Left renal pelvis (tissue), 4 donors: ENCODE data around the gene CSTF3. TPM values are rescaled to one million over a fixed set of nuclear protein-coding genes. Genes with fewer than 3 reads are reported as not detected.
"Not testable (repeated sequence)": the region's sequence is repeated elsewhere in the genome, so short reads cannot be mapped to it uniquely, and the experiment has no call there.

Experiments used
- DNase-seq, 4 donors: peaks; one replicate each; pipeline ENCODE4 v3.0.0-alpha.2; 2013; ENCODE audit warnings: low read depth in 4 of 4, low spot score in 3 of 4
- polyA plus RNA-seq, 4 donors: library from polyadenylated mRNA; unstranded; fragments of 120-200 nt; gene quantifications; one replicate each; pipeline ENCODE4 v1.2.1, GENCODE V29; 2013; ENCODE audit not compliant: insufficient read length in 4 of 4

The CSTF3 gene
- polyA plus RNA-seq, 4 donors: 43.3 to 73.7 (median 60.1) TPM

DNA sequence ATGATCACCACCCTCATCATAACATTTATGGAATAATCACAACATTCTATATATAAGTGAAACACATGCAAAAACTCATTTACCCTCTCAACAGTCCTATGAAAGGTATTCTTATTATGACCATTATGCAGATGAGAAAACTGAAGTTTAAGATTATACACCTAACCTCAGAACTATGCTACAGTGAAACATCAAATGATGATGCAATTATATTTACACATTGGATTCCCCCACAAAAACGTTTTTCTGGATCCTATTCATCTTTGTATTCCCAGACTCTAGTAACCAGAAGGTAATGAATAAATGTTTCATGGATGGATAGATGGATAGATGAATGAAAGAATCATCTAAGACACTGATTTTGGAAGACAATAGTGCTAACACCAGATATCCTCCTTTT lies 67.1 kb downstream of the CSTF3 start:
- DNase-seq: no peak

DNA sequence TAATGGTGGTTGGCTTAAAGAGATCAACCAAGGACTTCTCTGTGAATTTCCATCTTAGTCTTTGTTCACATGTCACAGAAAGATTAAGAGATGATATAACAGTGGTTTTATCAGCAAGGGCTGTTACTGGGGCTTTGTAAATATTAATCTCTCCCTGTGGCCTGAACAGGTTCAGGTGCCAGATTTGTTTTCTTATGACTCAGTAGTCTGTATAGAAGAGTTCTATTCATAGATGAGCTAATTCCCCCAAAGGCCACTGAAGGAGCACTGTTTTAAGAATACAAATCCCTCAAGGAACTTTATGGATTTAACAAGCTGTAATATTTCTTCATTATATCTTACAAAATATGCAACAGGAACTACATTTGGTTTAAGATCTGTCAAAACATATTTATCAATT lies 71.5 kb downstream of the CSTF3 start:
- DNase-seq: no peak

DNA sequence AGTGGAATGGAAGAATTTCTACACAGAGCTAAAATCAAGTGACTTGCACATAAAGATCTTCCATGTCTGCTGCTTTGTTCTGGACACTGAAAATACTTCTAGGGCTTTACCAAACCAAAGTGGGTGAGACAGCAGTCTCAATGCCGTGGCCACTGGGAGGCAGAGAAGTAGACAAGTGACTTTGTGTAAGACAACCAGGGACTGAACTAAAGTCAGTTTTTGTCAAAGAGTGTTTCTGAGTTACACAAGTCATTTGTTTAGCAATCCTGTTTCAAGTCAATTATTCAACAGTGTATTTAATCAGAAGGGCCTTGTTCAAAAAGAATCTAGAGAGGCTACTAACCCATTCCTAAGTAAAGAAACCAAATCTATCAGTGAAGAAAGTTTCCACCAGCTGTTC lies 75.3 kb downstream of the CSTF3 start:
- DNase-seq: no peak

DNA sequence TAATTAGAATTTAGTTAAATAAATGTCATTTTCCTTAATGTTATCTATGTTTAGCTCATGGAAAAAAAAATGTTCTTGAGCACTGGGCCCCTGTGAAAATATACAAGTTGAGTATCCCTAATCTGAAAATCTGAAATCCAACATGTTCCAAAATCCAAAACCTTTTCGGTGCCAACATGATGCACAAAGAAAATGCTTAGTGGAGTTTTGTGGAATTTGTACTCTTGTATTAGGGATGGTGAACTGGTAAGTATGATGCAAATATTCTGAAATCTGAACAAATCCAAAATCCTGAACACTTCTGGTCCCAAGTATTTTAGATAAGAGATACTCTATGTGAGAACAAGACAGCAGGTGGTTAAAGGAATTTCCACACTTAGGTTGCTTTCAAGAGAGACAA lies 77.4 kb downstream of the CSTF3 start:
- DNase-seq: no peak

DNA sequence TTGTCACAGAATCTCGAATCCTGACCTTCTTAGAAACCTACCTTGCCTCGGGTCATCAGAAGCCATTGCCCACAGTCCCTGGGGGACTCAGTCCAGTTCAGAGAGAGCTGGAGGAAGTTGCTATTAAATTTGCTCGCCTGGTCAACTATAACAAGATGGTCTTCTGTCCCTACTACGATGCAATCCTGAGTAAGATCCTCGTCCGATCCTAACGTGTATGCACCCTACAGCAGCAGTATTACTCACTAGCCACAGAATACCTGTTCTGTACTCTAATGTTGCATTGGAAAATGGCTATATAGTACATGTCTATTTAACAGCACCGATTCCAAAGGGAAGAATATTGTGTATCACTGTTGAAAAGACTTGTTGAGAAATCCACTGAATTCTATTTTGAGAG lies 88.8 kb downstream of the CSTF3 start:
- DNase-seq: no peak

DNA sequence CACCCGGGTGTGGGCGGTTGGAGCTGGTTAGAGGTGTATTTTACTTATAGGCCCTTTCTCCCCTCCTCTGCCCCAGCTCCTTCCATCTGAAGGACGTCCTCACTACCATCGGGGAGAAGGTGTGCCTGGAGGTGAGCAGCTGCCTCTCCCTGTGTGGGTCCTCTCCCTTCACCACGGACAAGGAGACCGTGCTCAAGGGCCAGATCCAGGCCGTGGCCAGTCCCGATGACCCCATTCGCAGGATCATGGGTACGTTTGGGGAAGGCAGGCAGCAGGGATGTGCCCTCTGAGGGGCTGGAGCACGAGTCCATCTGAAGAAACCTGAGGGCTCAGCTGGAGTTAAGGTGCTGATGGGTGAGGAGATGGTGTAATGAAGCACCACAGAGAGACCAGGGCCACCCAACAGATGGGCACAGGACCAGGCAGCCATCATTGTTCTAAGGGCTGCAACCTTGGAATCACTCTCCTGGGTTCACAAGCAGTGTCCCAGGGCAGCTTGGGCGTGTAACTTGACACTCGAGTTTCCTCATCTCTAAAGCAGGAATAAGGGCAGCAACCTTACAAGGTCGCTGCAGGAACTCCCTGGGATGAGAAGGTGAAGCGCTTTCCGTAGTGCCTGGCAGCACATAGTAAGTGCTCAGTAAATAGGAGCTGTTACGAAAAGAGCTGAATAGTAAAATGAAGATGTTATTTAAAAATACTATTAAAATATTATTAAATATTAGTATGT lies 92.5 kb downstream of the CSTF3 start:
- no peak for DNase-seq

DNA sequence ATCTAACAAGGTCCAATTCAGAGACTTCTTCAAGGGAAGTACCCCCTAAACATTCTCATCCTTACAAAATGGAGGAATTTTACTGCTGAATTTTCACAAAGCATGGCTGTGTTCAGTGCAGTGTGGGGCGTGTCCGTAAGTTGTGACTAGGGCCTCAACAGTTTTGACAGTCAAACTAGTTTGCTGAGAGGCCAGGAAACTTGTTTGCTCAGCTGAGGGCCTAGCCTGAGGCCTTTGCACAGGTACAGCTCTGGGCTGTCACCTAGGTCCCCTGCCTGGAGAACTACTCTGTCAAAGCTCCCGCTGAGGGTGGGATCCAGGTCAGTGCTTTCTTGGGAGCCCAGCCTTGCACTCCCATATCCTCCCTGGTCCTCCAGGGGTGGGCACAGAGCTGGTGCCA lies 94.0 kb downstream of the CSTF3 start:
- DNase-seq: no peak

DNA sequence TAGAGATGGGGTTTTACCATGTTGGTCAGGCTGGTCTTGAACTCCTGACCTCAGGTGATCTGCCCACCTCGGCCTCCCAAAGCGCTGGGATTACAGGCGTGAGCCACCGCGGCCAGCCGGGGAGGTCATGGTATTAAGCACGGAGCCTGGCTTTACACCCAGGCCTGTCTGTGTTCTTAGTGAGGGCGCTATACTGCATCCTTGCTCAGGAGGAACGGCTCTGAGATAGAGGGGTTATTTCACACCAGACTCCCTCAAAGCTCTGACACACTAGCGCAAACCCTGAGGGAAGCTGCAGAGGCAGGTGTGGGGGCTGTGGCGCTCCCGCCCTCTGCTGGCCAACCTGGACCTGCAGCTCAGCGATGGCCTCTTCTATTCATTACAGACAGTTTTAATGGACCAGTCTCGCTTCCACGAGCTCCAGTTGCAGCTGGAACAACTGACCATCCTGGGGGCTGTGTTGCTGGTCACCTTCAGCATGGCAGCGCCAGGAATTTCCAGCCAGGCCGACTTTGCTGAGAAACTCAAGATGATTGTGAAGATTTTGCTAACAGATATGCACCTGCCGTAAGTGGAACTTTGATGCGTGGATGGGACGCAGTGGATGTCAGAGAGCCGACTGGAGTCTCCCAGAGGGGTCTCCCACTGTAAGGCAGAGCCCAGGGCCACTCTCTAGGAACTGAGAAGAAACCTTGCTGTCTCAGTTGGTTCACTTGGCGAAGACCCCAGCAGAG lies 95.7 kb downstream of the CSTF3 start:
- peak in 3 of 4 donors; percentile 14 to 49 (median 26) for DNase-seq

DNA sequence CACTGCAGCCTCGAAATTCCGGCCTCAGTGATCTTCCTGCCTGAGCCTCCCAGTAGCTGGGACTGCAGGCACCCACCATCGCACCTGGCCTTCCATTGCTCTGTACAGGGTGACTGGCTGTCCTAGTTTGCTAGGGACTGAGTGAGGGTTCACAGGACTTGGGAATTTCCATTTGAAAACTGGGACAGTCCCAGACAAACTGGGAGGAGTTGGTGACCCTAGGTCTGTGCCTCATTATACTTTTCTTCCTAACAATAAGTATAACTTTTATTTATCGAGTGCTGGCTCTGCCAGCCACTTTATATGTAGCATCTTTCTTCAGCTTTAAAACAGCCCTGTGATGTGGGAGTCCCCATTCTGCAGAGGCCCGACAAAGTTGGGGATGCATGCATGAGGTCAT lies 96.4 kb downstream of the CSTF3 start:
- no peak for DNase-seq

DNA sequence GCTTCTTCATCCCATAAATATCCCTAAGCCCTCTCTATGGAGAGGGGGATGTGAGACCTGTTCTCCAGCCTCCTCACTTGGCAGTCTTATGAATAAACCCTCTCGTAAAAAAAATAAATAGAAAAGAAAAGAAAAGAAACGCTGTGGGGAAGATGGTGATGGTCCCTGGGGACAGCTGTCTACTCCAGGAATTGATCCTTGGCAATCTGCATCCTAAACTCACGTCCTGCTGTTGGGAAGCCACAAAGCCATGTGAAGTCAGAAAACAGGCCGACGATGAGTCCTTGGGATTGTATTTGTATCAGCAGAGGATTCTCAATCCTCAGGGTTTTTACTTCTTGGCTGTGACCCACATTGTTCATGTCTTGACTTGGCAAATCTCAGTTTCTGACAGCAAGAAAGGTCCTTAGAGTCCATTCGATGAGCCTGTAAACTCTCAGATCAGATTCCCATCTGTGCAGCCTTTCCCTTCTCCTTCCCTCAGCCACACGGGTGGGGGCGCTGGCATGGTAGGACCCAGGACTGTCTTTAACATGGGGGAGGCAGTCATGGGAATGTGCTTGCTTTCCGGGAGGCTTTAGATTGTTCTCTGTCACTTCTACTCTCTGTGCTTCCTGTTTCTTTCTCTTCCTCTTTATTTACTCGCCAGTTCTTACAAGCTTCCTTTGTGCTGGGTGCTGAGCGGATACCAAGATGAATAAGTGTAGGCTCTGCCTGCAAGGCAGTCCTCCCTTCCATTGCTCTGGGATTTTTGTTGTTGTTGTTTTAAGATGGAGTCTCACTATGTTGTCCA lies 97.1 kb downstream of the CSTF3 start:
- DNase-seq: no peak

DNA sequence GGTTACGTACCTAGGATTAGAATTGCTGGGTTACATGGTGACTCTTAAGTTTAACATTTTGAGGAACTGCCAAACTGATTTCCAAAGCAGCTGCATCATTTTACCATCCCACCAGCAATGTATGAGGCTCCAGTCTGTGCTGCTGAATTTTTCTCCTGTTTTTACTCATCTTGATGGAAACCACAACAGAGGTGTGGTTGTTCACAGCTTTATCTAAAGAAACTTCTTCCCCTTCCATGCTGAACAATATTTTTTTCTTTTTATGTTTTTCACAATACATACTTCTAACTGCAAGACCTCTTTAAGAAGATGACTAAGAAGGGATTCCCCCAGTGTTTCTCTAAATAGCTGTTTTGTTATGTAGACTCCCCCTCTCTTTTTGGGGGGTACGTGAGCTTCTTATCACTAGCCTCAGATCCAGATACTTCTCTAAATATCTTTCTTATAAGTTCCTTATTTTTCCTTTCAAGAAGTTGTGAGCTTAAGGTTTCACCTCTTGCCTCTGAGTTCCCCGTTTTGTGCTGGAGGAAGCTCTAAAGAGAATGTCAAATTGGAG lies 97.9 kb downstream of the CSTF3 start:
- DNase-seq: no peak

DNA sequence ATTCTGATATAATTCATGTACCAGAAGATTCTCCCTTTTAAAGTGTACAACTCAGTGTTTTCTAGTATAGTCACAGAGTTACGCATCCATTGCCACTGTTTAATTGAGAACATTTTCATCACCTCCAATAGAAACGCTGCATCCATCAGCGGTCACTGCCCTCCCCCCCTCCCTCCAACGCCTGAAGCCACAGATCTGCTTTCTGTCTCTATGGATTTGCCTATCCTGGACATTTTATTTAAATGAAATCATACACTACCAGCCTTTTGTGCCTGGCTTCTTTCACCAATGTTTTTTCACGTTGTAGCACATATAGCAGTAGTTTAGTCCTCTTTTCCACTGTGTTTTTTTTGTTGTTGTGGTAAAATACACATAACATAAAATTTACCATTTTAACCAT lies 99.1 kb downstream of the CSTF3 start:
- no peak for DNase-seq

DNA sequence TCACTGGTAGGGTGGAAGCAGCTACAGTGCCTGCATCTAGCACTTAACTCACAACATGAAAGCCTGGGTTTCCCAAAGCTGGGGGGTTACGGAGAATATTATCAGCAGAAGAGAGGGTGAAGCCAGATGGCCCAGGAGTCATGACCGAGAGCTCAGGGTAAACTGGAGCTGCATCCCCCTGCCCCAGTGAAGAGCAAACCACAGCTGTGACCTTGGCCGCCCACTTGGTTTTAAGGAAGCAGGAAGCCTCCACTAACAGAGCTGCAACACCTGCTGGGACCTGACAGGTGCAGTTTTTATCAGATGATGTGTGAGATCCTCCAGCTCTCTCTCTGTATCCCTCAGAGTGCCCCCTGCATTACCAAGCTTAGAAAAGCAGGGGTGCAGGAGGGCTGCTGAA lies 101.0 kb downstream of the CSTF3 start:
- no peak for DNase-seq

DNA sequence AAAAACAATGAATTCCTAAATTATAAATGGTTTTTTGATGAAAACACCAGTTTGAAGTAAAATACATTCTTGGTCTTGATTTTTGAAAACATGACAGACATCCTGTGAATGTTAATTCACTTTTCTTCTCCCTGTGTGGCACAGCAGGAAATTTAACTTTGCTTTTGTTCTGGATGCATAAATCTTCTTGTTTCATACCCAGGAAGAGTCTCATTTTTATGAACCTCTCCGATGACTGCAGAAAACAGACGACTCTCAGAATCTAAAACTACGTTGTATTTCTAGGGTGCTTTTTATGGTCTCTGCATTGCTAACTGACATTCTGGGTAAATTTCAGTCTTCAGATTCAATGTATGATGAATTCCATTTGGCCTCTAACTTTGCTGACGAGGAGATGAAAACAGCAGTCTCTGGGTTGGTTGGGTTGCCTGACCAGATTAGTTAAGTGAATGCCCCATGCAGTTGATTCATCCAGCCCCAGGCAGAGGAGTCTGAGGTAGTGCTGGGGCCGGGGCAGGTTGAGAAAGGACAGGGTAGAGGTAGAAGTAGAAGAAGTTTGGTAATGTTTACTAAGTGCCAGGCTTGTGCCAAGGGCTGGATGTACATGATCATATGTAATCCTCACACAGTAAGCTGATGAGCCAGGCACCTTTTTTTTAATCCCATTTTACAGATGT lies 101.8 kb downstream of the CSTF3 start:
- DNase-seq: no peak

DNA sequence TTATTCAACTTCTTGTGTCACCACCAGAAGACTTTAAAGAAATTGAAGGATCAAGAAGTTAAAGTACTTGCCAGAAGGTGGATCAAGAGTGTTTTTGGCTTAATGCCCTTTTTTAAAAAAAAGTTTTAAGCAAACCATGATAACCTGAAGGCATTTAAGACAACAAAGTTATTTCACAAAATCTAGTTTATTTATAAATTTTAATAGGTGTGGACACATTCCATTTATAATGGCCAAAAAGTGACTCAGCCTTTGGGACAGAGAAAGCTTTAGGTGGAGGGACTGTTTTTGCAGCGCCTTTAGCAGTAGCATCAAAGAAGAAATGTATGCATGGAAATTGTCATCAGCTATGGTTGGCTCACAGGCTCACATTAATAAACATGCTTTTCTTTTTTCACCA lies 104.0 kb downstream of the CSTF3 start:
- no peak for DNase-seq

DNA sequence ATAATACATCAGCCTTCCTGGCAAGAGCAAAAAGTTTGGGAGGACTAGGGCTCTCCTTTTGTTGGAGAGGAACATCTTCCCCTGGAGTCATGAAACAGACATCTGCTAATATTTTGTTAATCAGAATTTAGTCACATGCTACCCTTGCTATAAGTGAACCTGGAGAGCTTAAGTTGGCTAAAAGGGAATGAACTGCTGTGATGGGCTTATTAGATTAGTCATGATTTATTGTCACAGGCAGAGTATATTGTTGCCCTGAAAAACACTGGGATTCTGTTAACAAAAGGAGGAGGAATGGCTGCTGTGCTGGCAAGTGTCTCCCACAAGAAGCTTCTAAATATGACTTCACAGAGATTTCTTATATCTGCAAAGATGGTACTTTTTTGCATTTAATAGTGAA lies 105.9 kb downstream of the CSTF3 start:
- DNase-seq: no peak

DNA sequence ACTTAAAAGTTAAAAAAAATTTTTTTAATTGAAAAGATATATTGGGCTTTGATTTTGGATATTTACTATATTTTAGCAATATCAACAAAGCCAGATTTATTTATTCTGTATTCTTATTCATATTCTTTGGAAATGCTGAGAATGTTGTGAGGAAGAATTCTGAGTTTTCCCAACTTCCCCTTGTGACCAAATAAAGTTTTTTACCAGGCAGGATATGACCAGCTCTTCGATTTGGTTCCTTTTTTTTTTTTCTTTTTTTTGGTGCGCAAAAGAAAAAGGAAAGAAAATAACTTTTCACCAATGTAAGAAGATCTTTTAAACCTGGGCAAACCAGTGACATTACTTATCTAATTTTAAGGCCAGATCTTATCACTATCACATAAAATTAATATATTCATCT lies 109.0 kb downstream of the CSTF3 start:
- no peak for DNase-seq

DNA sequence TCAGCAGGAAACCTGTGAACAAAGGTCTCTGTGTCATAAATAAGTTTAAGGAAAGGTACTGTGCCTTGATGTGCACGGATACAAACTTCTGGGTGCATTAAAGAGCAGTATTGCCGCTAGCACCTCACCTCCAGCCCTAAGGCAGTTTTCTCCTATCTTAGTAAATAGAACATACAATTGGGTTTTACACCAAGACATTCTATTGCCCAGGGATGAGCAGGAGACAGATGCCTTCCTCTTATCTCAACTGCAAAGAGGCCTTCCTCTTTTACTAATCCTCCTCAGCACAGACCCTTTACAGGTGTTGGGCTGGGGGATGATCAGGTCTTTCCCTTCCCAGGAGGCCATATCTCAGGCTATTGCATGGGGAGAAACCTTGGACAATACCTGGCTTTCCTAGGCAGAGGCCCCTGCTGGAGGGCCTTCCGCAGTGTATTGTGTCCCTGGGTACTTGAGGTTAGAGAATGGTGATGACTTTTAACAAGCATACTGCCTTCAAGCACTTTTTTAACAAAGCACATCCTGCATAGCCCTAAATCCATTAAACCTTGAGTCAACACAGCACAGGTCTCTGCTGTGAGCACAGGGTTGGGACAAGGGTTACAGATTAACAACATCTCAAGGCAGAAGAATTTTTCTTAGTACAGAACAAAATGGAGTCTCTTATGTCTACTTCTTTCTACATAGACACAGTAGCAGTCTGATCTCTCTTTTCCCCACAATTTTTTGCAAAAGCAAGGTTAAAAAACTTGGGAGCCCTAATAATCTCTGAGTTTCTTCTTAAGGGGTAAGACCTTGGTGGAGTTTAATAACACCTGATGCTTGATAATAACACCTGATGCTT lies 111.5 kb downstream of the CSTF3 start:
- DNase-seq: not testable (repeated sequence)

DNA sequence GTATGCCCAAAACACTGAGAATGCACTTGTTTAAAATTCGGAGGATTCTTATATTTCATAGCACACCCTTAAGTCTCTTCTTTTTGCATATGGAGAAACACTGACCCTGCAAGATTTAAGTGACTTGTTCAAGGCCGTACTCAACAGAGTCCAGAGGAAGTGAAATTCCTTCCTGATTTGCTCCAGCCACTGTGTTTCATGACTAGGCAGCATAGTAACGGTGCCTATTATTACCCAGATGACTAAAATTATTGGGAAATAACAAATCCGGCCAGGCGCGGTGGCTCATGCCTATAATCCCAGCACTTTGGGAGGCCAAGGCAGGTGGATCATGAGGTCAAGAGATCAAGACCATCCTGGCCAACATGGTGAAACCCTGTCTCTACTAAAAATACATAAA lies 112.6 kb downstream of the CSTF3 start:
- DNase-seq: not testable (repeated sequence)
